ENCODE results near the gene PYGM. TPM values are rescaled to one million over a fixed set of nuclear protein-coding genes. Genes with fewer than 3 reads are reported as not detected.

The PYGM gene
- total RNA-seq, 2 experiments from 2014 or later = 2.2 TPM

- ChIA-PET POLR2A (no interaction called here), CTCF (ENCODE audit: unreplicated experiment) (no interaction called here)
- Histone ChIP-seq H3K4me1 (ENCODE audit: insufficient read depth, low read length, poor library complexity, severe bottlenecking) (peaks cover 18% of the 10 kb centered on the region), H2AFZ (ENCODE audit: low read length) (no peak overlapping the region), H3K4me3 (ENCODE audit: low read depth, low read length, poor library complexity, severe bottlenecking) (no peak overlapping the region), H3K9me3 (ENCODE audit: low read length) (no peaks in the 10 kb centered on the region), H3K79me2 (ENCODE audit: insufficient read depth, low read depth, low read length) (no peaks in the 10 kb centered on the region), H4K20me1 (ENCODE audit: insufficient read depth, low read length) (no peaks in the 10 kb centered on the region), H3K36me3 (ENCODE audit: insufficient read depth, low read length) (no peaks in the 10 kb centered on the region; the same call in 1 of the 2 replicates), H3K4me2 (ENCODE audit: low read length) (no peak overlapping the region), H3K9me2 (ENCODE audit: insufficient read depth, low read length) (no peaks in the 10 kb centered on the region), H3K27ac (ENCODE audit: low read depth, low read length, poor library complexity, severe bottlenecking) (no peak overlapping the region)
- BruUV-seq (replicated peaks) = no TSS peak
- intact Hi-C loops (cut with micrococcal nuclease; ENCODE audit: unreplicated experiment) = no loop called here
- DNase-seq (ENCODE audit: low spot score) = no peak
- TF ChIP-seq EZH2phosphoT487 (IDR thresholded peaks at IDR 0.05; ENCODE audit: borderline replicate concordance, low read depth, low read length) (no peak), CTCF (conservative IDR thresholded peaks at IDR 0.05; ENCODE audit: low read length) (no peak)
These were observed 38.4 kb downstream of the PYGM start for GRCh38 chr11:64721359-64721699.

- CTCF ChIA-PET (ENCODE audit: unreplicated experiment) = no interaction called here
- Histone ChIP-seq H3K27ac (ENCODE audit: low read depth, low read length, poor library complexity, severe bottlenecking) (no peak overlapping the region), H3K4me1 (ENCODE audit: insufficient read depth, low read length, poor library complexity, severe bottlenecking) (peaks cover 22% of the 10 kb centered on the region)
These were observed 39.0 kb downstream of the PYGM start for GRCh38 chr11:64720640-64721358.

More at GRCh38 chr11:64720640-64721358, 39.0 kb downstream of the PYGM start:
- no TSS peak for BruUV-seq (replicated peaks)
- intact Hi-C loops (cut with micrococcal nuclease; ENCODE audit: unreplicated experiment) = no loop called here
- TF ChIP-seq EZH2phosphoT487 (IDR thresholded peaks at IDR 0.05; ENCODE audit: borderline replicate concordance, low read depth, low read length) (no peak), CTCF (conservative IDR thresholded peaks at IDR 0.05; ENCODE audit: low read length) (no peak)
- Histone ChIP-seq H3K36me3 (ENCODE audit: insufficient read depth, low read length) (no peaks in the 10 kb centered on the region), H3K9me2 (ENCODE audit: insufficient read depth, low read length) (no peaks in the 10 kb centered on the region), H3K9me3 (ENCODE audit: low read length) (no peaks in the 10 kb centered on the region), H4K20me1 (ENCODE audit: insufficient read depth, low read length) (no peaks in the 10 kb centered on the region), H3K4me2 (ENCODE audit: low read length) (no peak overlapping the region), H3K79me2 (ENCODE audit: insufficient read depth, low read depth, low read length) (no peaks in the 10 kb centered on the region), H2AFZ (ENCODE audit: low read length) (no peak overlapping the region), H3K4me3 (ENCODE audit: low read depth, low read length, poor library complexity, severe bottlenecking) (no peak overlapping the region)
- DNase-seq (ENCODE audit: low spot score) = no peak
- POLR2A ChIA-PET = interaction anchor here (0.8 kb wide), 1 partner anchor 26 kb away, joined by 3 read pairs; no protein-coding TSS in a partner anchor

Measured in OCI-LY7 (cell line).